Hepatocyte (in vitro differentiated cells): ENCODE data around the gene UBE2O.

Experiments used
- EZH2 ChIP-seq: fragments of 200-600 bp; sonication (generic); IDR thresholded peaks from 2 replicates; pipeline ENCODE4 v1.6.1; 2016; ENCODE audit warnings: antibody characterized with exemption, mild to moderate bottlenecking, borderline replicate concordance
- EZH2phosphoT487 ChIP-seq: fragments of 200-600 bp; sonication (generic); IDR thresholded peaks from one replicate; pipeline ENCODE4 v1.6.1; 2018; ENCODE audit warnings: antibody characterized with exemption, mild to moderate bottlenecking, low read depth, moderate library complexity; ENCODE audit not compliant: unreplicated experiment, severe bottlenecking
- TF ChIP-seq, protein P1 (sequence below): fragments of 200-600 bp; sonication (generic); IDR thresholded peaks from 2 replicates; pipeline ENCODE4 v1.5.1; 2016; ENCODE audit warnings: antibody characterized with exemption, mild to moderate bottlenecking; ENCODE audit not compliant: poor library complexity

DNA sequence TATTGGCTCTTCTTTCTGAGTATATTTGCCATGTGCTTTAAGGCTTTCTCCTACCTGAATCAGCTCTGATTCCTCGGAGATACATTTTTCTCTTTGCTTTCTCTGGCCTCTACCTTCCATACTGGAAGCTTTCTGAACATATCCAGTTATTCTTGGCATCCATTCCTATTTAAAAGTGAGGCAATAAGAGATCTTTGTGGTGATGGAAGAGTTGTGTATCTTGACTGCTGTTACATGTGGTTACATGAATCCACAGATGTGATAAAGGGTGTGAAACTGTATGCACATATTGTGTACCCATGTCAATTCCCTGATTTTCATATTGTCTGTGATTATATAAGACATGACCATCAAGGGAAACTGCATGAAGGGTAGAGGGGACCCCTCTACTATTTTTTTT, 24.4 kb downstream of the UBE2O start:
- TF ChIP-seq, protein P1, sequence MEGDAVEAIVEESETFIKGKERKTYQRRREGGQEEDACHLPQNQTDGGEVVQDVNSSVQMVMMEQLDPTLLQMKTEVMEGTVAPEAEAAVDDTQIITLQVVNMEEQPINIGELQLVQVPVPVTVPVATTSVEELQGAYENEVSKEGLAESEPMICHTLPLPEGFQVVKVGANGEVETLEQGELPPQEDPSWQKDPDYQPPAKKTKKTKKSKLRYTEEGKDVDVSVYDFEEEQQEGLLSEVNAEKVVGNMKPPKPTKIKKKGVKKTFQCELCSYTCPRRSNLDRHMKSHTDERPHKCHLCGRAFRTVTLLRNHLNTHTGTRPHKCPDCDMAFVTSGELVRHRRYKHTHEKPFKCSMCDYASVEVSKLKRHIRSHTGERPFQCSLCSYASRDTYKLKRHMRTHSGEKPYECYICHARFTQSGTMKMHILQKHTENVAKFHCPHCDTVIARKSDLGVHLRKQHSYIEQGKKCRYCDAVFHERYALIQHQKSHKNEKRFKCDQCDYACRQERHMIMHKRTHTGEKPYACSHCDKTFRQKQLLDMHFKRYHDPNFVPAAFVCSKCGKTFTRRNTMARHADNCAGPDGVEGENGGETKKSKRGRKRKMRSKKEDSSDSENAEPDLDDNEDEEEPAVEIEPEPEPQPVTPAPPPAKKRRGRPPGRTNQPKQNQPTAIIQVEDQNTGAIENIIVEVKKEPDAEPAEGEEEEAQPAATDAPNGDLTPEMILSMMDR, result no peak
- no peak for TF ChIP-seq EZH2phosphoT487
- no peak for TF ChIP-seq EZH2
